Neuronal stem cell (in vitro differentiated cells): ENCODE data around the gene SREK1.

Experiments used
- DNase-seq: peaks from one replicate; pipeline ENCODE4 v3.0.0-alpha.2; 2013; ENCODE audit warnings: low spot score
- H2AFZ ChIP-seq: one replicate; pipeline ENCODE4 v1.6.1; 2013; ENCODE audit warnings: mild to moderate bottlenecking, low read length, inconsistent platforms
- H2AK5ac ChIP-seq: 2 replicates; pipeline ENCODE4 v1.6.1; 2013; ENCODE audit warnings: low read depth, mild to moderate bottlenecking, inconsistent platforms, low read length, moderate library complexity, mixed read lengths
- H2BK120ac ChIP-seq: 2 replicates; pipeline ENCODE4 v1.6.1; 2013; ENCODE audit warnings: low read depth, mild to moderate bottlenecking, inconsistent platforms, low read length, moderate library complexity, mixed read lengths
- H2BK12ac ChIP-seq: one replicate; pipeline ENCODE4 v1.6.1; 2013; ENCODE audit warnings: low read length, inconsistent platforms
- H2BK15ac ChIP-seq: 2 replicates; pipeline ENCODE4 v1.6.1; 2013; ENCODE audit warnings: mild to moderate bottlenecking, low read length, inconsistent platforms, mixed read lengths
- H2BK5ac ChIP-seq: one replicate; pipeline ENCODE4 v1.6.1; 2013; ENCODE audit warnings: inconsistent platforms, mild to moderate bottlenecking, low read length, moderate library complexity
- H3K14ac ChIP-seq: one replicate; pipeline ENCODE4 v1.6.1; 2013; ENCODE audit warnings: low read length, inconsistent platforms
- H3K18ac ChIP-seq: 2 replicates; pipeline ENCODE4 v1.6.1; 2013; ENCODE audit warnings: low read length, inconsistent platforms
- H3K23ac ChIP-seq: 2 replicates; pipeline ENCODE4 v1.6.1; 2013; ENCODE audit warnings: low read depth, mild to moderate bottlenecking, mixed read lengths, low read length, inconsistent platforms; ENCODE audit not compliant: poor library complexity
- H3K27ac ChIP-seq: replicated peaks from 3 replicates; pipeline ENCODE4 v1.5.1; 2013; ENCODE audit warnings: low read length, inconsistent platforms
- H3K27me3 ChIP-seq, 3 experiments: 2 replicates each; pipeline ENCODE4 v1.6.1; 2013; ENCODE audit warnings: low read length in 3 of 3, mild to moderate bottlenecking in 2 of 3, inconsistent platforms in 1 of 3, low read depth in 1 of 3, mixed read lengths in 1 of 3, moderate library complexity in 1 of 3; ENCODE audit not compliant: control insufficient read depth in 3 of 3, insufficient read depth in 3 of 3
- H3K36me3 ChIP-seq, 2 donors: replicated peaks in 1 of 2; 2 replicates each; pipeline ENCODE4 v1.6.1; 2013; ENCODE audit warnings: low read length in 2 of 2; ENCODE audit not compliant: control insufficient read depth in 2 of 2, insufficient read depth in 2 of 2
- H3K4ac ChIP-seq: 2 replicates; pipeline ENCODE4 v1.6.1; 2013; ENCODE audit warnings: inconsistent platforms, mild to moderate bottlenecking, low read length, moderate library complexity
- H3K4me1 ChIP-seq, 2 donors: 1 replicate in 1 of 2; 2 replicates in 1 of 2; pipeline ENCODE4 v1.6.1; 2013; ENCODE audit warnings: low read length in 2 of 2, low read depth in 1 of 2; ENCODE audit not compliant: control insufficient read depth in 2 of 2, insufficient read depth in 1 of 2
- H3K4me2 ChIP-seq: one replicate; pipeline ENCODE4 v1.6.1; 2013; ENCODE audit warnings: mild to moderate bottlenecking, low read length, inconsistent platforms; ENCODE audit not compliant: insufficient read depth, poor library complexity, severe bottlenecking
- H3K4me3 ChIP-seq, 2 donors: 2 replicates each; pipeline ENCODE4 v1.5.1; 2013; ENCODE audit warnings: low read length in 2 of 2, mild to moderate bottlenecking in 2 of 2, inconsistent platforms in 1 of 2, moderate library complexity in 1 of 2
- H3K79me1 ChIP-seq: one replicate; pipeline ENCODE4 v1.6.1; 2013; ENCODE audit warnings: low read depth, mild to moderate bottlenecking, inconsistent platforms, low read length, moderate library complexity
- H3K9ac ChIP-seq: one replicate; pipeline ENCODE4 v1.6.1; 2013; ENCODE audit warnings: mild to moderate bottlenecking, low read depth, low read length, inconsistent platforms; ENCODE audit not compliant: poor library complexity
- H3K9me3 ChIP-seq, 2 donors: replicated peaks in 1 of 2; 2 replicates each; pipeline versions ENCODE3 to v1.6.1; 2013; ENCODE audit warnings: low read length in 2 of 2, mild to moderate bottlenecking in 2 of 2, inconsistent platforms in 1 of 2, low read depth in 1 of 2, mixed read lengths in 1 of 2, moderate library complexity in 1 of 2; ENCODE audit not compliant: control insufficient read depth in 2 of 2, insufficient read depth in 1 of 2
- H4K8ac ChIP-seq: one replicate; pipeline ENCODE4 v1.6.1; 2013; ENCODE audit warnings: low read depth, mild to moderate bottlenecking, inconsistent platforms, low read length, moderate library complexity
- H4K91ac ChIP-seq: one replicate; pipeline ENCODE4 v1.6.1; 2013; ENCODE audit warnings: low read length, low read depth, mild to moderate bottlenecking, inconsistent platforms; ENCODE audit not compliant: poor library complexity
- WGBS, 2 donors: extraction: QIAGEN DNeasy Blood & Tissue Kit; methylation state at CpG; one replicate each; pipeline ENCODE4 v1.1.7; 2013; ENCODE audit warnings: missing lambda C conversion rate in 2 of 2, mixed read lengths in 1 of 2; ENCODE audit not compliant: insufficient read length in 2 of 2, insufficient replicate concordance in 1 of 2; ENCODE audit errors: extremely low coverage in 2 of 2; 5-methylcytosine and 5-hydroxymethylcytosine counted together

Gene SREK1

GRCh38 chr5:66149950-66150349 is 5.8 kb downstream of the SREK1 start:
- no peak overlapping the region for H3K9ac ChIP-seq
- no peak overlapping the region for H4K91ac ChIP-seq
- H2AFZ ChIP-seq = no peak overlapping the region
- no peak overlapping the region for H4K8ac ChIP-seq
- no peak overlapping the region for H2AK5ac ChIP-seq
- no peak overlapping the region for H2BK15ac ChIP-seq
- no peak for DNase-seq
- H3K27me3 ChIP-seq = no peaks in the 10 kb centered on the region
- H3K4me3 ChIP-seq = no peak overlapping the region
- no peaks in the 10 kb centered on the region for H3K79me1 ChIP-seq
- H3K4ac ChIP-seq = no peak overlapping the region
- no peak overlapping the region for H3K14ac ChIP-seq
- no peak overlapping the region for H3K4me2 ChIP-seq
- no peak overlapping the region for H2BK5ac ChIP-seq
- H2BK12ac ChIP-seq = no peak overlapping the region
- H3K27ac ChIP-seq = no peak overlapping the region
- H3K23ac ChIP-seq = no peak overlapping the region
- no peak overlapping the region for H3K18ac ChIP-seq
- no peak overlapping the region for H2BK120ac ChIP-seq
- H3K36me3 ChIP-seq = peaks cover 0 to 44% of the 10 kb centered on the region in 2 donors
- H3K9me3 ChIP-seq = peaks cover 0 to 37% of the 10 kb centered on the region in 2 donors
- WGBS, 2 donors = no CpG with 5 or more reads among the region's 3 CpGs
- peaks cover 0 to 7% of the 10 kb centered on the region in 2 donors for H3K4me1 ChIP-seq

DNA sequence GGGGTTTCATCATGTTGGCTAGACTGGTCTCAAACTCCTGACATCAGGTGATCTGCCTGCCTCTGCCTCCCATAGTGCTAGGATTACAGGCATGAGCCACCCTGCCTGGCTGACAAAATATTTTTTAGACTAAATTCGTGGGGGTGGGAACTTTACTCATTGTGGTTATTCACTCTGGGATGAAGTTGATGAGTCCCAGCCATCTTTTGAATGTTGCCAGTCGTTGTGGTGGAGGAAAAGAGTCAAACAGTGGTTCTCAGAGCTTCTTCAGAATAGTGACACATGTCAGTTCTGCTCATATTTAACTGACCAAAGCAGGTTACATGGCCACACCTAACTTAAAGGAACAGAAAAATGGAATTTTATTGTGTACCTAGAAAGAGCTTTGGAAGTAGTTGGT is 6.9 kb downstream of the SREK1 start:
- H3K4ac ChIP-seq = no peak overlapping the region
- no peak overlapping the region for H3K4me3 ChIP-seq
- DNase-seq = no peak
- peaks cover 0 to 37% of the 10 kb centered on the region in 2 donors for H3K9me3 ChIP-seq
- H3K36me3 ChIP-seq = peaks cover 0 to 51% of the 10 kb centered on the region in 2 donors
- no peaks in the 10 kb centered on the region for H3K27me3 ChIP-seq
- no peak overlapping the region for H4K8ac ChIP-seq
- H2AK5ac ChIP-seq = no peak overlapping the region
- no CpG with 5 or more reads among the region's 2 CpGs for WGBS, 2 donors
- no peak overlapping the region for H3K9ac ChIP-seq
- no peak overlapping the region for H3K14ac ChIP-seq
- H3K23ac ChIP-seq = no peak overlapping the region
- no peaks in the 10 kb centered on the region for H3K79me1 ChIP-seq
- H2AFZ ChIP-seq = no peak overlapping the region
- H3K18ac ChIP-seq = no peak overlapping the region
- no peak overlapping the region for H2BK15ac ChIP-seq
- H3K4me1 ChIP-seq = peaks cover 0 to 5% of the 10 kb centered on the region in 2 donors
- H4K91ac ChIP-seq = no peak overlapping the region
- no peak overlapping the region for H3K27ac ChIP-seq
- H2BK5ac ChIP-seq = no peak overlapping the region
- H2BK12ac ChIP-seq = no peak overlapping the region
- no peak overlapping the region for H2BK120ac ChIP-seq
- no peak overlapping the region for H3K4me2 ChIP-seq

DNA sequence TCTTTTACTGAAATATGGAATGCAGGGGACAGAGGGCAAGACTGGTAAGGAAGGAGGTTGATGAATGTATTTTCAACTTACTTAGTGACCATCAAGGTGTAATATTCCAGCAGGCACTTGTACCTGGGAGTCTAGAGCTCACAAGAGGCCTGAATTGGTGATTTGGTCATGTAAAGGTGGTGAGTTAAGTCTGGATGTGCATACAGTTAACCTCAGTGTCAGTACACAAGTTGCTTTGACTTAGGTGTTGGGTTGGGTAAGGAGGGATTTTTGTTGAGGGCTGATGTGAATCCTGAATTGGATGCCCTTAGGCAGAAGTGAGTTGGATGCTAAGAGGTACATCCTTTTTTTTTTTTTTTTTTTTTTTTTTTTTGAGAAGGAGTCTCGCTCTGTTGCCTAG is 7.4 kb downstream of the SREK1 start:
- H3K27ac ChIP-seq = no peak overlapping the region
- no peak for DNase-seq
- H3K18ac ChIP-seq = no peak overlapping the region
- no peak overlapping the region for H3K9ac ChIP-seq
- no peak overlapping the region for H3K4me3 ChIP-seq
- H4K8ac ChIP-seq = no peak overlapping the region
- H3K4ac ChIP-seq = no peak overlapping the region
- H3K9me3 ChIP-seq = peaks cover 0 to 37% of the 10 kb centered on the region in 2 donors
- H3K27me3 ChIP-seq = no peaks in the 10 kb centered on the region
- no peak overlapping the region for H2AFZ ChIP-seq
- H3K4me2 ChIP-seq = no peak overlapping the region
- peaks cover 0 to 51% of the 10 kb centered on the region in 2 donors for H3K36me3 ChIP-seq
- no peak overlapping the region for H3K23ac ChIP-seq
- H2BK12ac ChIP-seq = no peak overlapping the region
- no peak overlapping the region for H3K14ac ChIP-seq
- H3K79me1 ChIP-seq = no peaks in the 10 kb centered on the region
- H2BK120ac ChIP-seq = no peak overlapping the region
- no peak overlapping the region for H4K91ac ChIP-seq
- no peak overlapping the region for H2BK15ac ChIP-seq
- WGBS, 2 donors = no CpG with 5 or more reads among the region's 1 CpG
- peaks cover 0 to under 1% of the 10 kb centered on the region in 2 donors for H3K4me1 ChIP-seq
- no peak overlapping the region for H2BK5ac ChIP-seq
- no peak overlapping the region for H2AK5ac ChIP-seq

- Histone ChIP-seq H3K9me3 (peaks cover 0 to 14% of the 10 kb centered on the region in 2 donors), H4K8ac (no peak overlapping the region), H2BK120ac (no peak overlapping the region), H3K14ac (no peak overlapping the region), H3K36me3 (peaks cover 5 to 92% of the 10 kb centered on the region in 2 donors), H3K27me3 (no peaks in the 10 kb centered on the region), H2BK15ac (no peak overlapping the region), H2BK12ac (no peak overlapping the region), H2AK5ac (no peak overlapping the region), H3K23ac (no peak overlapping the region), H3K9ac (no peak overlapping the region), H3K4me2 (no peak overlapping the region), H4K91ac (no peak overlapping the region), H3K27ac (no peak overlapping the region), H3K4me1 (no peaks in the 10 kb centered on the region), H3K4me3 (no peak overlapping the region), H3K79me1 (no peaks in the 10 kb centered on the region), H2AFZ (no peak overlapping the region), H2BK5ac (no peak overlapping the region), H3K4ac (no peak overlapping the region), H3K18ac (no peak overlapping the region)
- DNase-seq = no peak
- no CpG with 5 or more reads among the region's 1 CpG for WGBS, 2 donors
Observed at GRCh38 chr5:66157046-66157445, 12.9 kb downstream of the SREK1 start.
